ENCODE results near the gene SLC37A4. TPM values are rescaled to one million over a fixed set of nuclear protein-coding genes. Genes with fewer than 3 reads are reported as not detected.
"Not testable (repeated sequence)": the region's sequence is repeated elsewhere in the genome, so short reads cannot be mapped to it uniquely, and the experiment has no call there.

Gene SLC37A4
- total RNA-seq, 1 donor from 2014 or later: 21.2 TPM

GRCh38 chr11:119038884-119039283 lies 8.2 kb upstream of the SLC37A4 start:
- no peaks in the 10 kb centered on the region for H3K4me1 ChIP-seq
- no peak for DNase-seq (ENCODE audit: low spot score in 2 of 2)
- H3K4me3 ChIP-seq: no peak overlapping the region
- no peaks in the 10 kb centered on the region for H3K9me3 ChIP-seq
- no peak for TF ChIP-seq CTCF (IDR thresholded peaks at IDR 0.05)
- H3K27ac ChIP-seq: no peak overlapping the region
- intact Hi-C loops (cut with DNase I): no loop called here
- H3K36me3 ChIP-seq: no peaks in the 10 kb centered on the region
- no peaks in the 10 kb centered on the region for H3K27me3 ChIP-seq

GRCh38 chr11:119034813-119035212 lies 4.1 kb upstream of the SLC37A4 start:
- H3K27me3 ChIP-seq: no peaks in the 10 kb centered on the region
- no peak overlapping the region for H3K4me3 ChIP-seq
- H3K4me1 ChIP-seq: peaks cover 4 to 7% of the 10 kb centered on the region in 2 donors
- H3K36me3 ChIP-seq: no peaks in the 10 kb centered on the region
- intact Hi-C loops (cut with DNase I): no loop called here
- no peaks in the 10 kb centered on the region for H3K9me3 ChIP-seq
- TF ChIP-seq CTCF (IDR thresholded peaks at IDR 0.05): no peak
- DNase-seq (ENCODE audit: low spot score in 2 of 2): no peak
- H3K27ac ChIP-seq: no peak overlapping the region

- H3K27me3 ChIP-seq: not testable (repeated sequence)
Observed at GRCh38 chr11:119033421-119033820, 2.7 kb upstream of the SLC37A4 start.

DNA sequence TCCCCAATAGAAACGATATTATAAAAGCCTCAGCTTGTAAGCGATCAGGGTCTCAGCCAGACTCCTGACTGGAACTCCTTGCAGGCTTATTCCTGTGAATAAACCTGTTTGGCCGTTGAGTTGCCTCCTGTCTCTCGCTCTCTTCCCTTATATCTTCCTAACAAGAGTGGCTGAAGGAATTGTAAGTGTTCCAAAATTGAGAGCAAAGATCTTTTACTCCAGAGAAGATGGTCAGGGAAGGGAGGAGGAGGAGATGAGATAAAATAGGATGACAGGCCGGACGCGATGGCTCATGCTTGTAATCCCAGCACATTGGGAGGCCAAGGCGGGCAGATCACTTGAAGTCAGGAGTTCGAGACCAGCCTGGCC lies 1.2 kb upstream of the SLC37A4 start:
- no peak overlapping the region for H3K4me3 ChIP-seq
- no peak for DNase-seq (ENCODE audit: low spot score in 2 of 2)
- H3K4me1 ChIP-seq: peaks cover 5 to 13% of the 10 kb centered on the region in 2 donors
- intact Hi-C loops (cut with DNase I): loop anchor here (2.0 kb wide), 1 partner anchor 33 kb away; the partner anchor contains the start of gene CENATAC
- no peaks in the 10 kb centered on the region for H3K27me3 ChIP-seq
- no peak overlapping the region for H3K27ac ChIP-seq
- TF ChIP-seq CTCF (IDR thresholded peaks at IDR 0.05): no peak
- no peaks in the 10 kb centered on the region for H3K36me3 ChIP-seq
- no peaks in the 10 kb centered on the region for H3K9me3 ChIP-seq

More at GRCh38 chr11:119033421-119033820, 2.7 kb upstream of the SLC37A4 start:
- DNase-seq (ENCODE audit: low spot score in 2 of 2); H3K4me3 ChIP-seq; intact Hi-C loops (cut with DNase I); H3K9me3 ChIP-seq; H3K27ac ChIP-seq; H3K36me3 ChIP-seq: not testable (repeated sequence)
- peaks cover 5 to 13% of the 10 kb centered on the region in 2 donors for H3K4me1 ChIP-seq

DNA sequence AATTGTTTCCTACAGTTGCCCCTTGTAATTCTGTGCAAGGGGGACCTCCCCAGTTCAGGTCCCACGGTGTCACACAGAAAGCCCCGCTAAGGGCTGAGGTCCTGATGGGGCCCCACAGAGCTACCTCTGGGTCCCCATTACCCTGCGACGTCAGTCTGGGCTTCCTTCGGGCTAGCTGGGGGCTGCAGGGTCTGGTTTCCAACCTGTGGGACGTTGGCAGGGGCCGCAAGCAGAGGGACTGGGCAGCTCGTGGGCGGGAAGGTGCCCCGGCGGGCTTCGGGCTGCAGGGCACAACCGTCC lies 698 bp downstream of the SLC37A4 start:
- TF ChIP-seq CTCF (IDR thresholded peaks at IDR 0.05): no peak
- Histone ChIP-seq H3K9me3 (no peaks in the 10 kb centered on the region), H3K4me1 (peaks cover 5 to 13% of the 10 kb centered on the region in 2 donors), H3K36me3 (peaks cover 0 to 8% of the 10 kb centered on the region in 2 donors), H3K4me3 (peak overlapping the region; percentile 84 to 89), H3K27me3 (no peaks in the 10 kb centered on the region), H3K27ac (peak overlapping the region; percentile 61 to 77)
- intact Hi-C loops (cut with DNase I): loop anchor here (1.0 to 2.0 kb wide), 2 partner anchors 12 to 31 kb away; partner anchors contain the start of genes CENATAC, RPS25 and TRAPPC4
- no peak for DNase-seq (ENCODE audit: low spot score in 2 of 2)

DNA sequence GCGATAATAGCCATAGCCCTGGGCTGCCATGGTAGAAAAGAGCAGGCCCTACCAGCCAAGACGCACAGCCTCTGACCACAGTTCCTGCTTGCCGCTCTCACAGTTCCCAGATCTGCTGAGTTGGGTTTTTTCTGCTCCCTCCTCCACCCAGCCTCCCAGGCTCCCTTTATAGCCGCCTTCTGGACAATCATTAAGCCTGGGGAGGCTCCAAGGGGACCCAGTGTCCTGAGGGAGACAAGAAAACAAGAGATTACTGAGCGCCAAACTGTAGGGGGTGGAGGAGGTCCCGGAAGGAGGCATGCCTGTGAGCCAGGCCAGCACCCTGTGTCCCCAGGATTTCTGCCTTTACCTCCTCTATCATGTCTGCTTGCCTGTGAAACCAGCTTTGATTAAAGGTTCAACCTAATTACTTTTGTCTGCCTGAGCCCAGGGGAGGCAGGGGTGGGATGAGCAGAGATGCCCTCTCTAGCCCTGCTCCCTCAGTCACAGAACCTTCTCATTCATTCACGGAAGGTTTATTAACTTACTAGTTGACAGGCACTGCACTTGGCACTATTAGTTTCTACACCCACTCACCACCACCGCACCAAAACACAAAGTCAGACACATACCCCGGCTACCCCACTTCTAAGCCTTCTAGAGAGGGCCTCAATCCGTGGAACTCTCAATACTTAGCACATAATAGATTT lies 1.2 kb downstream of the SLC37A4 start:
- Histone ChIP-seq H3K27me3 (no peaks in the 10 kb centered on the region), H3K36me3 (peaks cover 0 to 13% of the 10 kb centered on the region in 2 donors), H3K27ac (peak overlapping the region; percentile 61 to 77), H3K9me3 (no peaks in the 10 kb centered on the region), H3K4me3 (peak overlapping the region; percentile 84 to 89), H3K4me1 (peaks cover 5 to 13% of the 10 kb centered on the region in 2 donors)
- intact Hi-C loops (cut with DNase I): loop anchor here (1.0 to 2.0 kb wide), 2 partner anchors 11 to 31 kb away; partner anchors contain the start of genes CENATAC, RPS25 and TRAPPC4
- no peak for TF ChIP-seq CTCF (IDR thresholded peaks at IDR 0.05)
- no peak for DNase-seq (ENCODE audit: low spot score in 2 of 2)
